GM19328 (cell line): ENCODE results near the gene GPR160.
A peak's percentile ranks its signal among the peaks of the same experiment; 100 is the strongest.

Experiments used
- ATAC-seq: cut with Tn5 transposase; IDR thresholded peaks from one replicate; pipeline ENCODE4 v1.9.1; 2021; ENCODE audit warnings: mild to moderate bottlenecking, moderate library complexity; ENCODE audit not compliant: unreplicated experiment

GPR160 gene

GRCh38 chr3:170024581-170024980 is 13.2 kb upstream of the GPR160 start:
- no peak for ATAC-seq

GRCh38 chr3:170027233-170028102 is 10.3 kb upstream of the GPR160 start:
- ATAC-seq = no peak

GRCh38 chr3:170033489-170033888 is 4.3 kb upstream of the GPR160 start:
- ATAC-seq = no peak

- no peak for ATAC-seq
Observed at GRCh38 chr3:170038434-170039110, 777 bp downstream of the GPR160 start.

- no peak for ATAC-seq
Observed at GRCh38 chr3:170040418-170040817, 2.6 kb downstream of the GPR160 start.

- no peak for ATAC-seq
Observed at GRCh38 chr3:170043506-170043905, 5.7 kb downstream of the GPR160 start.

- ATAC-seq = no peak
Observed at GRCh38 chr3:170044271-170044670, 6.5 kb downstream of the GPR160 start.

- peak; percentile 68 for ATAC-seq
Observed at GRCh38 chr3:170044795-170045244, 7.0 kb downstream of the GPR160 start.

GRCh38 chr3:170046269-170047132 is 8.7 kb downstream of the GPR160 start:
- ATAC-seq = no peak

GRCh38 chr3:170047133-170047404 is 9.3 kb downstream of the GPR160 start:
- ATAC-seq = no peak

- ATAC-seq = no peak
Observed at GRCh38 chr3:170049146-170050000, 11.6 kb downstream of the GPR160 start.

GRCh38 chr3:170050753-170051152 is 13.0 kb downstream of the GPR160 start:
- no peak for ATAC-seq

- no peak for ATAC-seq
Observed at GRCh38 chr3:170052398-170052797, 14.6 kb downstream of the GPR160 start.

- ATAC-seq = no peak
Observed at GRCh38 chr3:170054204-170054603, 16.4 kb downstream of the GPR160 start.

GRCh38 chr3:170055209-170055608 is 17.4 kb downstream of the GPR160 start:
- peak; percentile 54 for ATAC-seq

GRCh38 chr3:170056710-170057454 is 19.1 kb downstream of the GPR160 start:
- ATAC-seq = peak; percentile 86

GRCh38 chr3:170057550-170057949 is 19.8 kb downstream of the GPR160 start:
- no peak for ATAC-seq

GRCh38 chr3:170058127-170058526 is 20.3 kb downstream of the GPR160 start:
- no peak for ATAC-seq

GRCh38 chr3:170059447-170059846 is 21.7 kb downstream of the GPR160 start:
- no peak for ATAC-seq

- ATAC-seq = no peak
Observed at GRCh38 chr3:170062068-170062467, 24.3 kb downstream of the GPR160 start.
